ENCODE data around the gene MICU1.

- TF ChIP-seq CTCF (optimal IDR thresholded peaks at IDR 0.05 in 1 of 3, IDR thresholded peaks at IDR 0.05 in 1 of 3, conservative IDR thresholded peaks at IDR 0.05 in 1 of 3; ENCODE audit: extremely low read depth in 1 of 3, insufficient read depth in 2 of 3, low read length in 3 of 3): no peak
- no peak for TF ChIP-seq EZH2 (IDR thresholded peaks at IDR 0.05; ENCODE audit: low read length)
Observed at GRCh38 chr10:72379062-72379461, 246.8 kb downstream of the MICU1 start.

Measured in keratinocyte (primary cell).